ENCODE data around the gene OR1A1. TPM values are rescaled to one million over a fixed set of nuclear protein-coding genes. Genes with fewer than 3 reads are reported as not detected.

The OR1A1 gene
- not detected for total RNA-seq (2021; ENCODE audit: unreplicated experiment)
- polyA plus RNA-seq (2012) = not detected in 2 replicates
- Bru-seq, nascent RNA = not detected
- not detected for BruChase-seq, experiment 1, labeled RNA remaining after a 6-hour chase
- BruChase-seq, experiment 2, labeled RNA remaining after a 2-hour chase = not detected
- long read RNA-seq = 0 reads

- H3K27me3 ChIP-seq (ENCODE audit: insufficient read depth, low read length) = peaks cover 39% of the 10 kb centered on the region
- no peak within 1 kb of the TSS for H3K9ac ChIP-seq (ENCODE audit: low read length)
- H3K9me2 ChIP-seq (ENCODE audit: insufficient read depth) = no peaks in the 10 kb centered on the region
- RAD21 ChIA-PET (ENCODE audit: low non-redundant PET in 1 of 2, low total read pairs in 2 of 2, uncharacterized antibody in 2 of 2, unreplicated experiment in 2 of 2) = no interaction called here
- BruUV-seq (replicated peaks) = no TSS peak
- H3K36me3 ChIP-seq (ENCODE audit: control insufficient read depth in 1 of 2, insufficient read depth in 2 of 2, low read length in 2 of 2) = no peaks in the 10 kb centered on the region
- H4K20me1 ChIP-seq (ENCODE audit: insufficient read depth) = no peaks in the 10 kb centered on the region
- H3K27ac ChIP-seq (ENCODE audit: low read depth, low read length) = no peak within 1 kb of the TSS
- no peak for TF ChIP-seq POLR2AphosphoS5 (IDR thresholded peaks at IDR 0.05; ENCODE audit: low read depth, low read length)
- TF ChIP-seq SIN3A (IDR thresholded peaks at IDR 0.05; ENCODE audit: low read depth) = no peak
- TF ChIP-seq TCF7L2 (IDR thresholded peaks at IDR 0.05; ENCODE audit: borderline replicate concordance, extremely low read depth, insufficient read depth, insufficient read length) = no peak
- no peak for TF ChIP-seq JUND (IDR thresholded peaks at IDR 0.05)
- TF ChIP-seq CEBPB (IDR thresholded peaks at IDR 0.05; ENCODE audit: low read depth) = no peak
- no peak for TF ChIP-seq MAX (IDR thresholded peaks at IDR 0.05)
- no peak for TF ChIP-seq ZBTB33 (IDR thresholded peaks at IDR 0.05; ENCODE audit: extremely low read depth, insufficient replicate concordance, low read length)
- TF ChIP-seq CBX3 (IDR thresholded peaks at IDR 0.05; ENCODE audit: low read depth) = no peak
- TF ChIP-seq YY1 (IDR thresholded peaks at IDR 0.05; ENCODE audit: extremely low read depth, insufficient replicate concordance, low read depth, low read length) = no peak
- TF ChIP-seq SRF (IDR thresholded peaks at IDR 0.05; ENCODE audit: low read depth) = no peak
- no peak for TF ChIP-seq ATF3 (IDR thresholded peaks at IDR 0.05)
- no peak for TF ChIP-seq EZH2 (IDR thresholded peaks at IDR 0.05)
- TF ChIP-seq FOSL1 (IDR thresholded peaks at IDR 0.05; ENCODE audit: low read depth) = no peak
- no peak for TF ChIP-seq EZH2phosphoT487 (IDR thresholded peaks at IDR 0.05; ENCODE audit: borderline replicate concordance)
- TF ChIP-seq REST (IDR thresholded peaks at IDR 0.05; ENCODE audit: low read depth) = no peak
- no peak for TF ChIP-seq ELF1 (IDR thresholded peaks at IDR 0.05; ENCODE audit: borderline replicate concordance, low read depth)
- no peak for TF ChIP-seq EGR1 (IDR thresholded peaks at IDR 0.05; ENCODE audit: low read depth)
- no peak for TF ChIP-seq SP1 (IDR thresholded peaks at IDR 0.05; ENCODE audit: low read depth)
- H3K4me2 ChIP-seq (ENCODE audit: low read length) = no peak within 1 kb of the TSS
- DNase-seq (ENCODE audit: low read depth, low spot score) (no peak), ATAC-seq (no peak)
- H3K9me3 ChIP-seq (ENCODE audit: control insufficient read depth in 1 of 2, insufficient read depth in 1 of 2, low read depth in 1 of 2, low read length in 2 of 2) = no peaks in the 10 kb centered on the region
- no peak within 1 kb of the TSS for H3K4me3 ChIP-seq (replicated peaks in 1 of 2; ENCODE audit: low read depth in 1 of 2, low read length in 2 of 2)
- no peak within 1 kb of the TSS for H2AFZ ChIP-seq (ENCODE audit: low read depth, low read length, poor library complexity, severe bottlenecking)
- POLR2A ChIA-PET = no interaction called here
- intact Hi-C loops (cut with micrococcal nuclease) = no loop called here
- CTCF ChIA-PET = no interaction called here
- no peaks in the 10 kb centered on the region for H3K79me2 ChIP-seq (ENCODE audit: insufficient read depth, low read length)
- no peaks in the 10 kb centered on the region for H3K4me1 ChIP-seq (ENCODE audit: control insufficient read depth in 1 of 2, insufficient read depth in 2 of 2, low read length in 2 of 2)
These were observed at the start of gene OR1A1 for GRCh38 chr17:3207367-3207766. Gene OR1A1 (plus strand): TSS chr17:3207667. CDS start chr17:3215621, 7,954 bp downstream.

Data from HCT116 (cell line).